HG03521 (cell line): ENCODE results near the gene JDP2.
A peak's percentile ranks its signal among the peaks of the same experiment; 100 is the strongest.

ENCODE experiments used
- ATAC-seq: cut with Tn5 transposase; IDR thresholded peaks from one replicate; pipeline ENCODE4 v1.9.1; 2021; ENCODE audit warnings: mild to moderate bottlenecking, moderate library complexity; ENCODE audit not compliant: unreplicated experiment

JDP2 gene

GRCh38 chr14:75511201-75511600 lies 83.4 kb downstream of the JDP2 start:
- ATAC-seq, result no peak

GRCh38 chr14:75513911-75514672 lies 86.3 kb downstream of the JDP2 start:
- no peak for ATAC-seq

GRCh38 chr14:75514673-75515628 lies 87.1 kb downstream of the JDP2 start:
- ATAC-seq, result no peak

- ATAC-seq, result no peak
Measured at GRCh38 chr14:75515629-75515996, 87.8 kb downstream of the JDP2 start.

DNA sequence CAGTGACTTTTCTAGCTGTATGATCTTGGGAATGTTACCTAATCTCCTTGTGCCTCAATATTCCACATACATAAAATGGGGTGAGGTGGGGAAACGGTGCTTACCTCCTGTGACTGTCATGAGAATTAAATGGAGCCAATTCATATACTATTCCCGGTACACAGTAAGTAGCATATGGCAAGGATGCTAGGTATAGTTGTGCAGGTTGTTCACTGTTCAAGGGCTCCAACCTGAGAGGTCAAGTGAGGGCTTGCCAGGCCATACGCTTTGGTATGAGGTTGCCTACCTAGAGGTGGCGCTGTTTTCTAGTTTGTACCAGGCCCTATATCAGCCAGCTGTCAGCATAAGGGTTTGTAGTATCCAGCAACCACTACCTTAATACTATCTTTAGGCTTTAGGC lies 90.8 kb downstream of the JDP2 start:
- no peak for ATAC-seq

DNA sequence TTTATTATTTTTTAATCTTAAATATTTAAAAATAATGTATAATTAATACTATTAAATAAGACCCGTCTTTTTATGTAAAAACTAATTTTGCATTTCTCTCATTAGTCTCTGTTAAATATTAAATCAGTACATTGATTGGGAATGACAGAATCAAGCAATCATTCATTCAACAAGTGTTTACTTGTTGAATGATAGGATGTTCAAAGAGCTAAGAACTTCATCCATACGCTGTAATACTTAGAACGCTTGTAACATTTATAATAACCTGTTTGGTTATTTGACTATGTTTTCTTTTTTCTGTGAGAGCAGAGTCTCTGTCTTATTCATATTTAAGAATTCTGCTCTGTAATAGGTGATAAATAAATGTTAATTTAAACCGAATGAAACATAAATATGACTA lies 91.6 kb downstream of the JDP2 start:
- ATAC-seq, result no peak

DNA sequence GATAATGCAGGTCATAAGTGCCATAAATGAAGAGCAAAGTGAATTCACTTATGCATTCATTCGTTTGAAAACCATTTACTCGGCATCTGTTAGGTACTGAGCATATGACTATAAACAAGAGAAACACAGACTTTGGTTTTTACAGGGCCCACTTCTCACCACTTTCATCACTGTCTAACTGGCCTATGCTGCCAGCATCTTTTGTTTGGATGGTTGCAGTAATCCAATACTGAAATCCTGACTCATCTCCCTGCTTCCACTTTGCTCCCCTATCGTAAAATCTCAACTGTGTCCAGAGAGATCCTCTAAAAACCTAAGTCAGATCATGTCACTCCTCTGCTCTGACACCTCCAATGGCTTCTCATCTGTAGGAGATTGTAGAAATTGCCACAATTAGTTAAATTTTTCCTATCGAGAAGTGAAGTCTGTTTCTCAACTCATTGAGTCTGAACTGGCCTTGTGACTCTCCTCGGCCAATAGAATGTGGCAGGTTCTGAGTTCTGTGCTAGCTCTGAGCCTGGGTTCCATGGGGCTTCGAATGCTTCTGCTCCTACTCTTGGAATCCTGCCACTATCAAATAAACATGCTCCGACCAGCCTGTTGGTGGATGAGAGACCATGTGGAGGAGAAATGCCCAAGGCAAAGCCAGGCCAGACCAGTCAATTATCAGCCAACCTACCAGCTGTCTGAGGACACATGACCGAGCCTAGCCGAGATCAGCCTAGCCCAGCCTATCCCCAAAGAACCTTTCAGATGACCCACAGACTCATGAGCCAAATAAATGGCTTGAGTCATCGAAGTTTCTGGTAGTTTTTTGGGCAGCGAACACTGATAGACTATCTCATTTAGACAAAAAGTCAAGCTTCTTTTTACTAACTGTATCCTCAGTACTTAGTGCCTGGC lies 92.3 kb downstream of the JDP2 start:
- ATAC-seq, result no peak

DNA sequence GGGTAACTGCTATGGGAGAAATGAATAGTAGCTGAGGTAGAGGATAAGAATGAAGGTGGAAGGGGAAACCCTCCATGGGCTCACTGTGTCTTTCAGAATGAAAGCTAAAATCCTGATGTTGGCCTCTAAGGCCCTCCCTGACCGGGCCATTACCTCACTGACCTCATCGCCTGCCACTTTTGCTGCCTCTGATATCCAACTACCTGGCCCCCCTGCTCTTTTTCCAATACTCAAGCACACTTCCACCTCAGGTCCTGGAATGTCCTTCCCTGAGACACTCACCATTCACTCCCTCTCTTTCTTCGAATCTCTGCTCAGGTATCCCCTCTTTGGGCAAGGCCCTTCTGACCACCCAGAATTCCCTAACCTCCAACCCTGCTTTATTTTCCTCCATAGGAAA lies 93.0 kb downstream of the JDP2 start:
- ATAC-seq, result no peak

DNA sequence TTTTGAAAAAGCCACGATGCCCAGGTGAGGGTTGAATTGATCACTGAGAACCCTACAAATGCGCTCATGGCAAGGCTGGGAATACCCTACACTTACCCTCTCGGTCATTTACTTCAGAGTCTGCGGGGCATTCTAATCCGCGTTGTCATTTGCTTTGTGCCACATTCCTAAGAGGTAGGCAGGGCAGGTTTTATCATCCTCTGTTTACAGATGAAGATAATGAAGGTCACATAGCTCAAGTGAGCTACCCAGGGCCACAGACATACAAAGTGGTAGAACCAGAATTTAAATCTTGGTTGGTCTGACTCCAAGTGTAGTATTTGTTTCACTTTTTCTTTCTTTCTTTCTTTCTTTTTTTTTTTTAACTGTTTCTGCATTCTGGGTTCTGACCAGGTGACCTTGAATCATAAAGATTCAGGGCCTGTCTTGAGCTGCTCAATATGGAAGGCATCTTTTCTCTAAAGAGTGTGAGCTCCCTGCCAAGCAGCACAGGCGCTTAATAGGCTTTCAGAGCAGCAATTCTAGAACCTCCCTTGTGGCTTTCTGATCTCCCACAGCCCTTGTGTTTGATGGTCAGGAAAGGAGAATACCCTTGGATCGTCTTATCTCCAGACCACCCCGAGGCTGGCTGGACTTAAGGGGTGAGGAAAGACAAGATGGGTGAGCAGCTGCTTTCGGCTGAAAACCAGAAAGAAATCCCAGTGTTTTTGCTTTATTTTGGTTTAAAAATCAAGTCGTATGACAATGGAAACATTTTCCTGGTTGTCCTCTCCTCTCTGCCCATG lies 93.8 kb downstream of the JDP2 start:
- peak; percentile 9 for ATAC-seq

DNA sequence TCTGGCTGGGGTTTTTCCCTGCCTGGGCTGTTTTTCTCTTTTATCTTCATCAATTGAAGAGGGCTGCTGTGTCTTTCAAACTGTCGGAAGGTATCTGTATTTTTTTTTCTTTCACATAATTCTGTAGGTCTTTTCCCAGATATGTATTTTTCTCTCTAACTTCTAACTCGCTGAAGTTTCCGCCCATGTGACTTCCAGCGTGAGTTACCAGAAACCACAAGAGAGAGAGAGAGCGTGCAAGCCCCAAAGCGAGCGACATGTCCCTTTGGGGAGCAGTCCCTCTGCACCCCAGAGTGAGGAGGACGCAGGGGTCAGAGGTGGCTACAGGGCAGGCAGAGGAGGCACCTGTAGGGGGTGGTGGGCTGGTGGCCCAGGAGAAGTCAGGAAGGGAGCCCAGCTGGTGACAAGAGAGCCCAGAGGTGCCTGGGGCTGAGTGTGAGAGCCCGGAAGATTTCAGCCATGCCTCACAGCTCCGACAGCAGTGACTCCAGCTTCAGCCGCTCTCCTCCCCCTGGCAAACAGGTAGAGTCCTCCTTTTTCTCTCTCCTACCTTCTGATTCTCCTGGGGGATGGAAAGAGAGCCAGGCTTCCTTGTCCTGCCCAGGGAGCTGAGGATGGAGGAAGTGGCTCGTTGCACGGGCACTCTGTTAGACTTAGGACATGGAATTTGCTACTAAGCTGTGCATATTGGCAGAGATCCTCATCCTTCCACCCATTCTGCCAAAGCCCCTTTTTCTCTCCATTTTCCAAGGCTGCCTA lies 94.6 kb downstream of the JDP2 start, which contains the start of gene BATF:
Gene BATF, plus strand, starts transcription at position 246 of the 759 bp plus-strand sequence. Its CDS starts 214 bp downstream, at position 460.
- ATAC-seq, result peak; percentile 52

GRCh38 chr14:75522983-75523318 lies 95.1 kb downstream of the JDP2 start:
- ATAC-seq, result no peak
